ENCODE measurements around the gene CDC16. TPM values are rescaled to one million over a fixed set of nuclear protein-coding genes. Genes with fewer than 3 reads are reported as not detected.

The CDC16 gene
- total and polyA plus RNA-seq, 2 of the 8 experiments (the other 6 are each of a cell fraction or from before 2014, with no cell fraction given) = 42.5 to 83.4 TPM

DNA sequence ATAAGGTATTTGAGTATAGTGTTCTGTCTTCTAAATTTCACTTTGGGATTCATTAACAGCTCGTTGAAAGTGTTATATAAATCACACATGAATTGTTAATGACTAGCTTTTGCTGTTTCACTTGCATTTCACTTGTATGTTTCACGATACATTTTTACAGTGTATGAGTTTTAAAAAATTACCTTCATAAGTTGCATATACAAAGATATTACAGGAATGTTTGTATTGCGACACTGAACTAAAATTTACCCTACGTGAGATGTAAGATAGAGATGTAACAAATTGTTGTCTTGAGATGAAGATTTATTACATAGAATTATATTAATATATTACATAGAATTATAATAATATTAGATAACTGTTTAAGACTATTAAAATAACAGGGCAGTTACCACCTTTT lies 1.5 kb downstream of the CDC16 start:
- WGBS, 2 experiments (ENCODE audit: extremely low coverage in 1 of 2, insufficient coverage in 1 of 2, insufficient read length in 1 of 2, insufficient replicate concordance in 2 of 2, low coverage in 1 of 2, low lambda C conversion rate in 2 of 2, missing lambda C conversion rate in 1 of 2) = 90% methylated on average over 4 of the region's 4 CpGs; no CpG with 5 or more reads in 1 of the 2 experiments
- no peak overlapping the region for H3K4ac ChIP-seq (replicated peaks; ENCODE audit: insufficient read length, low read depth, low read length)
- peaks cover 6 to 21% of the 10 kb centered on the region in 2 experiments; a peak in 3 of 4 replicates for H3K79me2 ChIP-seq (ENCODE audit: control insufficient read depth in 1 of 2, insufficient read depth in 2 of 2, low read length in 2 of 2)
- FAIRE-seq (no peak), DNase-seq (ENCODE audit: low read depth in 1 of 2, low spot score in 2 of 2) (no peak)
- H3K9me3 ChIP-seq (ENCODE audit: insufficient read depth in 2 of 2, low read depth in 1 of 2, low read length in 1 of 2) = no peaks in the 10 kb centered on the region
- peaks cover 0 to 4% (median 4%) of the 10 kb centered on the region in 4 experiments; a peak in 3 of 7 replicates for H3K4me1 ChIP-seq (replicated peaks in 1 of 4; ENCODE audit: control insufficient read depth in 3 of 4, insufficient read depth in 4 of 4, low read length in 3 of 4)
- CTCF ChIA-PET (ENCODE audit: partially characterized antibody) = interaction anchor here (0.7 to 1.9 kb wide), 3 partner anchors 10 to 433 kb away, joined by 3 to 5 read pairs (median 4); no protein-coding TSS in a partner anchor
- no peak overlapping the region for H4K5ac ChIP-seq (ENCODE audit: insufficient read length, low read depth, low read length)
- H3K14ac ChIP-seq (ENCODE audit: insufficient read length) = no peak overlapping the region
- H3K56ac ChIP-seq (replicated peaks; ENCODE audit: insufficient read length, low read depth, low read length) = no peak overlapping the region
- TF ChIP-seq CEBPB (IDR thresholded peaks at IDR 0.05; ENCODE audit: low read depth, low read length) (0 out of 2 replicates have a peak, but pooled peaks have one; percentile 20), JUN (IDR thresholded peaks at IDR 0.05; ENCODE audit: low read depth, low read length) (no peak)
- no peak overlapping the region; a peak in 1 of 7 replicates for H3K9ac ChIP-seq (replicated peaks in 1 of 4; ENCODE audit: extremely low read depth in 1 of 4, low read depth in 3 of 4, low read length in 3 of 4)
- no peak overlapping the region for H2AK5ac ChIP-seq (ENCODE audit: low read depth, low read length)
- peaks cover 4% of the 10 kb centered on the region for H3K23me2 ChIP-seq (ENCODE audit: low read depth, low read length)
- no peak overlapping the region for H2AFZ ChIP-seq (ENCODE audit: low read length)
- no peak overlapping the region for H2BK12ac ChIP-seq (ENCODE audit: low read depth, low read length)
- no peak overlapping the region for H2BK20ac ChIP-seq (ENCODE audit: low read length)
- H2BK120ac ChIP-seq (replicated peaks; ENCODE audit: low read depth, low read length) = no peak overlapping the region
- no peak overlapping the region for H4K8ac ChIP-seq (ENCODE audit: extremely low read depth, insufficient read depth, low read length)
- H2BK5ac ChIP-seq (ENCODE audit: low read depth, low read length) = no peak overlapping the region
- no peak overlapping the region for H3K18ac ChIP-seq (ENCODE audit: extremely low read depth, low read length)
- peaks cover 6 to 8% of the 10 kb centered on the region in 2 experiments for H4K20me1 ChIP-seq (replicated peaks in 1 of 2; ENCODE audit: control insufficient read depth in 1 of 2, insufficient read depth in 2 of 2, low read length in 2 of 2)
- peaks cover 16 to 42% (median 32%) of the 10 kb centered on the region in 4 experiments for H3K36me3 ChIP-seq (ENCODE audit: control insufficient read depth in 2 of 4, insufficient read depth in 4 of 4, low read length in 3 of 4)
- no peak overlapping the region for H3K23ac ChIP-seq (ENCODE audit: insufficient read length)
- peaks cover 2% of the 10 kb centered on the region; the same call in 1 of the 2 replicates for H3K79me1 ChIP-seq (ENCODE audit: low read depth, low read length)
- peak overlapping the region; percentile 76 to 88 (median 80); a peak in 6 of 8 replicates for H3K4me3 ChIP-seq (ENCODE audit: extremely low read depth in 1 of 4, insufficient read depth in 2 of 4, low read depth in 3 of 4, low read length in 4 of 4)
- H3K27me3 ChIP-seq (replicated peaks in 1 of 4; ENCODE audit: control insufficient read depth in 3 of 4, extremely low read depth in 1 of 4, insufficient read depth in 3 of 4, low read length in 3 of 4) = no peaks in the 10 kb centered on the region
- no peak overlapping the region for H3K27ac ChIP-seq (ENCODE audit: low read depth, low read length)
- H2BK15ac ChIP-seq (ENCODE audit: low read length) = no peak overlapping the region
- H4K91ac ChIP-seq (replicated peaks; ENCODE audit: insufficient read length, low read length) = no peak overlapping the region
- POLR2A ChIA-PET (ENCODE audit: partially characterized antibody) = interaction anchor here (1.0 to 5.3 kb wide), 4 partner anchors 9 to 35 kb away, joined by 6 to 33 read pairs (median 10); no protein-coding TSS in a partner anchor
- peak overlapping the region; percentile 66 to 67 for H3K4me2 ChIP-seq (ENCODE audit: insufficient read depth in 1 of 2, low read depth in 2 of 2, low read length in 2 of 2)
